ENCODE results near the gene KRTAP10-1.

DNA sequence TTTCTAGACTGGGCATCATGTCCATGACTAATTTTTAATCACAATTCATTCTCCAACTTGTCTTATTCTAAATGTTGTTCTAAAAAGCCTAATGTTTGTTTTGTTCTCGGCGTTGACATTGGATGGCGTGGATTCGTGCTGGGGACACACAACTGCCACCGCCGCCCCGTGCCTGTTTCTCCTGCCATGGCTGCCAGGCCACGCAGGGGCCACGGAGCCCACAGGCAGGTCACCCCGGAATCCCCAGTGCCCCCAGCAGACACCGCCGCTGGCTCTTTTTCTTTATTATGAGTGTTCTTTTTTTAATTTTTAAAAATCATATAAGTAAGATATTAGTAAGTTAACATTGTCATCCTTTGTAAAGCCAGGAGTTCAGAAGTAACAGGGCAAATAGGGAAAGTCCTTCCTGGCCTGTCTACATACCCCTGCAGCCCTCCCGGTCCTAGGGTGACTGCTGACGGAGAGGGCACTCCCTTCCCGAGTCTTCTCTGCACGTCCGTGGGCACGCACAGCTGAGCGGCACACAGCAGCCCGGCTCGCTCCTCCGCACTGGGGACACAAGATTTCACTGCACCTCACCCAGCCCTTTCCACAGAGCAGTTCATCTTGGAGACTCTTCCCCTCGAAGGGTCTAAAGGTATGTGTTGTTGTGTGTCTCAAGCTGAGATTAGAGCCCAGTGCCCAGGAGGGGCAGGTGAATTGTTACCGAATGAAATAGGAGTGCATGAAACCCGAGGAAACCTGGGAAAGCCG lies 32.1 kb downstream of the KRTAP10-1 start:
- TF ChIP-seq CTCF (optimal IDR thresholded peaks at IDR 0.05 in 1 of 3, IDR thresholded peaks at IDR 0.05 in 1 of 3, conservative IDR thresholded peaks at IDR 0.05 in 1 of 3; ENCODE audit: extremely low read depth in 1 of 3, insufficient read depth in 2 of 3, low read length in 3 of 3) (no peak), EZH2 (IDR thresholded peaks at IDR 0.05; ENCODE audit: low read length) (no peak)
